IMR-90 (cell line): ENCODE measurements around the gene CROT. TPM values are rescaled to one million over a fixed set of nuclear protein-coding genes. Genes with fewer than 3 reads are reported as not detected.

Source experiments
- ATAC-seq: fragments of 200-7000 bp; cut with Tn5 transposase; 2 replicates; pipeline ENCODE4 v1.9.1; 2020; ENCODE audit warnings: low read depth, mild to moderate bottlenecking, moderate library complexity
- BruUV-seq: library from RNA; stranded (reverse); fragments of 400-500 nt; replicated peaks from 2 replicates; lab custom pipeline; 2021; lab: Mats Ljungman, UMichigan
- CTCF ChIA-PET: fragments of 300-600 bp; formaldehyde crosslinking; extraction: SDS; loops from one replicate; lab custom pipeline; 2021; ENCODE audit warnings: antibody characterized with exemption; lab: Yijun Ruan, JAX
- POLR2A ChIA-PET: fragments of 300-600 bp; sonication (Branson Sonifier 250); formaldehyde crosslinking; loops from one replicate; lab custom pipeline; 2022; ENCODE audit warnings: antibody characterized with exemption; ENCODE audit not compliant: unreplicated experiment; lab: Charles Lee
- DNase-seq: peaks from one replicate; pipeline ENCODE4 v3.0.0; 2013
- H2AFZ ChIP-seq: replicated peaks from 2 replicates; pipeline ENCODE3; 2013; ENCODE audit warnings: low read length, mild to moderate bottlenecking; ENCODE audit not compliant: poor library complexity
- H2AK5ac ChIP-seq: 2 replicates; pipeline ENCODE4 v1.6.1; 2013; ENCODE audit warnings: low read depth, low read length, inconsistent platforms
- H2AK9ac ChIP-seq: replicated peaks from 2 replicates; pipeline ENCODE3; 2013; ENCODE audit warnings: mild to moderate bottlenecking, low read depth, low read length, moderate library complexity; ENCODE audit not compliant: poor library complexity
- H2BK120ac ChIP-seq: 2 replicates; pipeline ENCODE4 v1.6.1; 2013; ENCODE audit warnings: low read depth, low read length, inconsistent platforms
- H2BK15ac ChIP-seq: 3 replicates; pipeline ENCODE4 v1.6.1; 2013; ENCODE audit warnings: low read depth, low read length, inconsistent platforms
- H2BK20ac ChIP-seq: 2 replicates; pipeline ENCODE4 v1.6.1; 2013; ENCODE audit warnings: low read depth, mild to moderate bottlenecking, inconsistent platforms, low read length, moderate library complexity
- H2BK5ac ChIP-seq: 2 replicates; pipeline ENCODE4 v1.6.1; 2013; ENCODE audit warnings: mild to moderate bottlenecking, low read depth, low read length, inconsistent platforms; ENCODE audit not compliant: poor library complexity, severe bottlenecking
- H3K14ac ChIP-seq: replicated peaks from 2 replicates; pipeline ENCODE4 v1.6.1; 2013; ENCODE audit warnings: low read depth, low read length, inconsistent platforms
- H3K18ac ChIP-seq: 2 replicates; pipeline ENCODE4 v1.6.1; 2013; ENCODE audit warnings: low read depth, low read length, control low read depth
- H3K23ac ChIP-seq: 2 replicates; pipeline ENCODE4 v1.6.1; 2013; ENCODE audit warnings: low read depth, low read length, inconsistent platforms
- H3K27ac ChIP-seq: 2 replicates; pipeline ENCODE4 v1.5.1; 2013; ENCODE audit warnings: mild to moderate bottlenecking, control low read depth, low read length; ENCODE audit not compliant: insufficient read depth
- H3K27me3 ChIP-seq: 2 replicates; pipeline ENCODE4 v1.6.1; 2013; ENCODE audit warnings: low read length; ENCODE audit not compliant: control insufficient read depth, insufficient read depth
- H3K36me3 ChIP-seq: 2 replicates; pipeline ENCODE4 v1.6.1; 2013; ENCODE audit warnings: low read length, mixed read lengths; ENCODE audit not compliant: control insufficient read depth, insufficient read depth
- H3K4ac ChIP-seq: 2 replicates; pipeline ENCODE4 v1.6.1; 2013; ENCODE audit warnings: low read depth, low read length, inconsistent platforms
- H3K4me1 ChIP-seq: 2 replicates; pipeline ENCODE4 v1.6.1; 2013; ENCODE audit warnings: low read length, mixed read lengths; ENCODE audit not compliant: control insufficient read depth, insufficient read depth
- H3K4me2 ChIP-seq: 2 replicates; pipeline ENCODE4 v1.6.1; 2013; ENCODE audit warnings: low read depth, mild to moderate bottlenecking, control low read depth, low read length, moderate library complexity
- H3K4me3 ChIP-seq: 2 replicates; pipeline ENCODE4 v1.5.1; 2013; ENCODE audit warnings: low read depth, mild to moderate bottlenecking, control low read depth, low read length, moderate library complexity; ENCODE audit not compliant: insufficient read depth
- H3K56ac ChIP-seq: 2 replicates; pipeline ENCODE4 v1.6.1; 2013; ENCODE audit warnings: low read length, inconsistent platforms; ENCODE audit not compliant: insufficient read depth; ENCODE audit errors: extremely low read depth
- H3K79me1 ChIP-seq, 2 experiments: 2 replicates each; pipeline ENCODE4 v1.6.1; 2013; ENCODE audit warnings: low read length in 2 of 2, inconsistent platforms in 1 of 2, low read depth in 1 of 2
- H3K9ac ChIP-seq: 2 replicates; pipeline ENCODE4 v1.6.1; 2013; ENCODE audit warnings: low read depth, low read length, control low read depth
- H3K9me1 ChIP-seq: 2 replicates; pipeline ENCODE4 v1.6.1; 2013; ENCODE audit warnings: low read length, inconsistent platforms; ENCODE audit not compliant: insufficient read depth
- H3K9me3 ChIP-seq: 2 replicates; pipeline ENCODE4 v1.6.1; 2013; ENCODE audit warnings: low read length; ENCODE audit not compliant: control insufficient read depth, insufficient read depth
- H4K20me1 ChIP-seq: 2 replicates; pipeline ENCODE4 v1.6.1; 2013; ENCODE audit warnings: low read length, inconsistent platforms; ENCODE audit not compliant: insufficient read depth
- H4K5ac ChIP-seq: 2 replicates; pipeline ENCODE4 v1.6.1; 2013; ENCODE audit warnings: mild to moderate bottlenecking, low read depth, low read length, control low read depth
- H4K8ac ChIP-seq, 2 experiments: 2 replicates each; pipeline ENCODE4 v1.6.1; 2013; ENCODE audit warnings: low read depth in 2 of 2, low read length in 2 of 2, control low read depth in 1 of 2, inconsistent platforms in 1 of 2
- H4K91ac ChIP-seq: 2 replicates; pipeline ENCODE4 v1.6.1; 2013; ENCODE audit warnings: low read depth, low read length, inconsistent platforms; ENCODE audit not compliant: insufficient read depth
- BHLHE40 ChIP-seq: fragments of 150-350 bp; IDR thresholded peaks from 2 replicates; pipeline ENCODE4 v1.6.1; 2016; ENCODE audit warnings: mild to moderate bottlenecking, low read depth, low read length
- CEBPB ChIP-seq: IDR thresholded peaks from 2 replicates; pipeline ENCODE4 v1.6.1; 2012; ENCODE audit warnings: low read depth, low read length, improper control_type of control experiment
- CHD1 ChIP-seq: IDR thresholded peaks from 2 replicates; pipeline ENCODE4 v1.6.1; 2012; ENCODE audit warnings: low read depth, low read length, improper control_type of control experiment
- FOS ChIP-seq: fragments of 150-350 bp; IDR thresholded peaks from 2 replicates; pipeline ENCODE4 v1.6.1; 2016; ENCODE audit warnings: low read depth, low read length
- MAFK ChIP-seq: IDR thresholded peaks from 2 replicates; pipeline ENCODE4 v1.6.1; 2012; ENCODE audit warnings: low read depth, low read length, improper control_type of control experiment
- MAZ ChIP-seq: IDR thresholded peaks from 2 replicates; pipeline ENCODE4 v1.6.1; 2012; ENCODE audit warnings: low read depth, mild to moderate bottlenecking, low read length, improper control_type of control experiment, moderate library complexity, borderline replicate concordance
- MXI1 ChIP-seq: IDR thresholded peaks from 2 replicates; pipeline ENCODE4 v1.6.1; 2012; ENCODE audit warnings: low read depth, mild to moderate bottlenecking, low read length, moderate library complexity, borderline replicate concordance
- NFE2L2 ChIP-seq: fragments of 150-350 bp; IDR thresholded peaks from 2 replicates; pipeline ENCODE4 v1.6.1; 2016; ENCODE audit warnings: low read depth, mild to moderate bottlenecking, low read length
- POLR2A ChIP-seq: IDR thresholded peaks from 2 replicates; pipeline ENCODE4 v1.6.1; 2012; ENCODE audit warnings: mild to moderate bottlenecking, low read depth, low read length
- RAD21 ChIP-seq: IDR thresholded peaks from 2 replicates; pipeline ENCODE4 v1.6.1; 2012; ENCODE audit warnings: low read length, improper control_type of control experiment
- RCOR1 ChIP-seq: IDR thresholded peaks from 2 replicates; pipeline ENCODE4 v1.6.1; 2012; ENCODE audit warnings: mild to moderate bottlenecking, low read length, improper control_type of control experiment; ENCODE audit not compliant: insufficient replicate concordance
- RFX5 ChIP-seq: IDR thresholded peaks from 2 replicates; pipeline ENCODE4 v1.8.0; 2012; ENCODE audit warnings: low read depth, mild to moderate bottlenecking, low read length, moderate library complexity
- SMC3 ChIP-seq: fragments of 150-350 bp; IDR thresholded peaks from 2 replicates; pipeline ENCODE4 v1.6.1; 2016; ENCODE audit warnings: low read depth, mild to moderate bottlenecking, antibody characterized with exemption, low read length, moderate library complexity
- WGBS, 2 experiments: methylation state at CpG; one replicate each; pipeline versions ENCODE4 v1.1.5 to v1.1.7; 2013; ENCODE audit warnings: missing lambda C conversion rate in 2 of 2; ENCODE audit not compliant: insufficient read length in 1 of 2; ENCODE audit errors: extremely low coverage in 2 of 2; 5-methylcytosine and 5-hydroxymethylcytosine counted together
- dilution Hi-C: fragments of 300-500 bp; cut with HindIII; formaldehyde crosslinking; loops from one replicate; pipeline ENCODE4 v1.14.3; 2018; ENCODE audit warnings: low sequenced_read_pairs; ENCODE audit not compliant: unreplicated experiment
- in situ Hi-C: fragments of 300-500 bp; cut with MboI; formaldehyde crosslinking; loops from 3 replicates; pipeline ENCODE4 v1.14.3; 2019; ENCODE audit warnings: low sequenced_read_pairs, inconsistent platforms, mixed read lengths
- intact Hi-C: fragments of 100-400 bp; cut with micrococcal nuclease; formaldehyde crosslinking; loops from 2 replicates; pipeline ENCODE4 v1.10.0; 2022
- polyA plus RNA-seq, 3 experiments: library from polyadenylated mRNA; depleted of rRNA; stranded (reverse); fragments of >200 nt; gene quantifications; 2 replicates each; pipeline ENCODE4 v1.2.3, GENCODE V29; 2012; ENCODE audit warnings: low replicate concordance in 1 of 3
- total RNA-seq: library from RNA; depleted of rRNA; stranded (reverse); fragments of >200 nt; gene quantifications from 2 replicates; pipeline ENCODE4 v1.2.3, GENCODE V29; 2012
- TF ChIP-seq, protein P1 (sequence below): fragments of 150-350 bp; IDR thresholded peaks from 2 replicates; pipeline ENCODE4 v1.6.1; 2016; ENCODE audit warnings: low read depth, mild to moderate bottlenecking, low read length, moderate library complexity, borderline replicate concordance
- TF ChIP-seq, protein P2 (sequence below): fragments of 150-350 bp; IDR thresholded peaks from 2 replicates; pipeline ENCODE4 v1.6.1; 2017; ENCODE audit warnings: mild to moderate bottlenecking, antibody characterized with exemption, low read length, low read depth
- TF ChIP-seq, protein P3 (sequence below): conservative IDR thresholded peaks from 2 replicates; pipeline ENCODE4 v1.5.1; 2012; ENCODE audit warnings: mild to moderate bottlenecking, low read depth, low read length, improper control_type of control experiment

The CROT gene
- total and polyA plus RNA-seq, 2 of the 4 experiments (the other 2 are of a cell fraction), result 7.5 to 10.0 TPM

DNA sequence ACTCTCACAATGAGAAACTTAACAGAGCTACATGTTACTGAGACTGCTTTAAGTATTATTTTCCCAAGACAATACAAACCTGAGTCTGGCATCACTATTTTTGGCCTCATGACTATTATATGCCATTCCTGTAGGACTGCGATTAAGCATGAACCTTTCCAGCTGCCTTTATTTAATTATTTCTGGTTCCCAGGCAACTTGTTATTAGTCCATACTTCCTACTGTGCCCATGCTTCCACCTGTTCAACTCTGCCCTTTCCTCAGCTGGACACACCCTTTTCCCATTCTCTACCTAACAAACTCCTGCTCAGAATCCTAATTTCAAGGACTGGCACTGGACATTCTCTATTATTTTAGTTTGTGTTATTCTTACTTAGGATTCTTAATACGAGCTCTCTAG lies 8.1 kb upstream of the CROT start:
- Histone ChIP-seq H4K8ac (no peak overlapping the region), H2BK5ac (no peak overlapping the region), H3K56ac (no peak overlapping the region), H2AFZ (no peak overlapping the region), H3K4ac (no peak overlapping the region), H3K4me2 (no peak overlapping the region), H3K9ac (no peak overlapping the region), H2AK9ac (no peak overlapping the region), H3K4me3 (no peak overlapping the region), H3K27me3 (no peaks in the 10 kb centered on the region), H3K27ac (no peak overlapping the region), H3K4me1 (peaks cover 6% of the 10 kb centered on the region), H4K20me1 (no peaks in the 10 kb centered on the region), H3K18ac (no peak overlapping the region), H2BK120ac (no peak overlapping the region), H3K9me1 (peaks cover 9% of the 10 kb centered on the region; the same call in 1 of the 2 replicates), H4K5ac (no peak overlapping the region), H3K14ac (no peak overlapping the region), H2BK15ac (no peak overlapping the region), H3K23ac (no peak overlapping the region), H3K36me3 (peaks cover 11% of the 10 kb centered on the region), H2AK5ac (no peak overlapping the region), H2BK20ac (no peak overlapping the region), H3K79me1 (peaks cover 0 to 11% of the 10 kb centered on the region in 2 experiments; a peak in 1 of 4 replicates), H3K9me3 (no peaks in the 10 kb centered on the region), H4K91ac (no peak overlapping the region)
- ATAC-seq (no peak), DNase-seq (no peak)
- ChIA-PET POLR2A (no interaction called here), CTCF (interaction anchor here (2.1 kb wide), 1 partner anchor 18 kb away, joined by 4 read pairs; no protein-coding TSS in a partner anchor)
- in situ Hi-C loops (no loop called here), dilution Hi-C loops (no loop called here), intact Hi-C loops (no loop called here)
- no TSS peak for BruUV-seq
- WGBS, 2 experiments, result 100% methylated on average over 1 of the region's 2 CpGs; no CpG with 5 or more reads in 1 of the 2 experiments
- TF ChIP-seq RAD21 (no peak), MXI1 (no peak), BHLHE40 (no peak), POLR2A (no peak), SMC3 (no peak), CEBPB (no peak), MAZ (no peak), FOS (no peak), CHD1 (no peak), MAFK (no peak), RCOR1 (no peak), RFX5 (no peak), NFE2L2 (no peak)
- TF ChIP-seq, protein P1, sequence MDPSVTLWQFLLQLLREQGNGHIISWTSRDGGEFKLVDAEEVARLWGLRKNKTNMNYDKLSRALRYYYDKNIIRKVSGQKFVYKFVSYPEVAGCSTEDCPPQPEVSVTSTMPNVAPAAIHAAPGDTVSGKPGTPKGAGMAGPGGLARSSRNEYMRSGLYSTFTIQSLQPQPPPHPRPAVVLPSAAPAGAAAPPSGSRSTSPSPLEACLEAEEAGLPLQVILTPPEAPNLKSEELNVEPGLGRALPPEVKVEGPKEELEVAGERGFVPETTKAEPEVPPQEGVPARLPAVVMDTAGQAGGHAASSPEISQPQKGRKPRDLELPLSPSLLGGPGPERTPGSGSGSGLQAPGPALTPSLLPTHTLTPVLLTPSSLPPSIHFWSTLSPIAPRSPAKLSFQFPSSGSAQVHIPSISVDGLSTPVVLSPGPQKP, result no peak
- TF ChIP-seq, protein P2, sequence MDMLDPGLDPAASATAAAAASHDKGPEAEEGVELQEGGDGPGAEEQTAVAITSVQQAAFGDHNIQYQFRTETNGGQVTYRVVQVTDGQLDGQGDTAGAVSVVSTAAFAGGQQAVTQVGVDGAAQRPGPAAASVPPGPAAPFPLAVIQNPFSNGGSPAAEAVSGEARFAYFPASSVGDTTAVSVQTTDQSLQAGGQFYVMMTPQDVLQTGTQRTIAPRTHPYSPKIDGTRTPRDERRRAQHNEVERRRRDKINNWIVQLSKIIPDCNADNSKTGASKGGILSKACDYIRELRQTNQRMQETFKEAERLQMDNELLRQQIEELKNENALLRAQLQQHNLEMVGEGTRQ, result no peak
- TF ChIP-seq, protein P3, sequence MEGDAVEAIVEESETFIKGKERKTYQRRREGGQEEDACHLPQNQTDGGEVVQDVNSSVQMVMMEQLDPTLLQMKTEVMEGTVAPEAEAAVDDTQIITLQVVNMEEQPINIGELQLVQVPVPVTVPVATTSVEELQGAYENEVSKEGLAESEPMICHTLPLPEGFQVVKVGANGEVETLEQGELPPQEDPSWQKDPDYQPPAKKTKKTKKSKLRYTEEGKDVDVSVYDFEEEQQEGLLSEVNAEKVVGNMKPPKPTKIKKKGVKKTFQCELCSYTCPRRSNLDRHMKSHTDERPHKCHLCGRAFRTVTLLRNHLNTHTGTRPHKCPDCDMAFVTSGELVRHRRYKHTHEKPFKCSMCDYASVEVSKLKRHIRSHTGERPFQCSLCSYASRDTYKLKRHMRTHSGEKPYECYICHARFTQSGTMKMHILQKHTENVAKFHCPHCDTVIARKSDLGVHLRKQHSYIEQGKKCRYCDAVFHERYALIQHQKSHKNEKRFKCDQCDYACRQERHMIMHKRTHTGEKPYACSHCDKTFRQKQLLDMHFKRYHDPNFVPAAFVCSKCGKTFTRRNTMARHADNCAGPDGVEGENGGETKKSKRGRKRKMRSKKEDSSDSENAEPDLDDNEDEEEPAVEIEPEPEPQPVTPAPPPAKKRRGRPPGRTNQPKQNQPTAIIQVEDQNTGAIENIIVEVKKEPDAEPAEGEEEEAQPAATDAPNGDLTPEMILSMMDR, result no peak
